GM19328 (cell line): ENCODE results near the gene ERP29.
"Not testable (repeated sequence)": the region's sequence is repeated elsewhere in the genome, so short reads cannot be mapped to it uniquely, and the experiment has no call there.

Source experiments
- ATAC-seq: cut with Tn5 transposase; IDR thresholded peaks from one replicate; pipeline ENCODE4 v1.9.1; 2021; ENCODE audit warnings: mild to moderate bottlenecking, moderate library complexity; ENCODE audit not compliant: unreplicated experiment

ERP29 gene

DNA sequence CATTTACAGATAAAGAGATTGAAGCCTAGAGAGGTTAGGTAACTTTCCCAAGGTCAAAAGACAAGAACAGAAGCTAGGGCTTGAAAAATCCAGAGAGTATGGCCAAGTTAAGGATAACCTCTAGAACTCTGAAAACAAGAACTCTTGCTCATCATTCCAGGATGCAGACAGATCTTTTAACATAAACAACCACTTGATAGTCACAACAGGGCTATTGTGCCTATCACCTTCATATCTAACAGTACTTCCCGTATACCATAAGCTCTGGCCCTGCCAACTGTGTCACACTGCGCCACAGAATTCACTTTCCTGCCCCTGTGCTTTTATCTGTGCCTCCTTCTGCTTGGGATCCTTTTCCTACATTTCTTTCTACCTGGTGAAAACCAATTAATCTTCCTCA is 18.2 kb downstream of the ERP29 start:
- no peak for ATAC-seq

DNA sequence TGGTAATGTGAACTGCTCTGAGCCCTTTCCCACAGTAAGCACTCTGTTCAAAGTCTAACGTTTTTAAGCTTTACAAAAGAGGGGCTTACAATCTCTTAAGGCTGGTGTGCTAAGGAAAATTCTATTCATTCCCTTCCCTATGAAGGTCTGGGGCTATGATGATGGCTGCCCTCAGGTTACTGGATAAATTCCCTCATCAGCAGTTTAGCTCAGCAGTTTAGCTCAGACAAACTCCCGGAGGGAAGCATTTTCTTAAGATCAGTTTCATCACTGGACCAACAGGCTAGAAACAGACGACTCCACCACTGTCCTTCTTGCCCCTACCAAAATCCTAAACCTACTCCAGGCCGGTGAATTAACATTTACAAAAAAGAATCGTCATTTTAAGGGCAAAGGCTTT is 19.1 kb downstream of the ERP29 start:
- no peak for ATAC-seq

GRCh38 chr12:112035219-112035785 is 22.1 kb downstream of the ERP29 start:
- no peak for ATAC-seq

GRCh38 chr12:112036614-112037013 is 23.4 kb downstream of the ERP29 start:
- ATAC-seq, result not testable (repeated sequence)

- ATAC-seq, result no peak
Measured at GRCh38 chr12:112046003-112046402, 32.8 kb downstream of the ERP29 start.

- no peak for ATAC-seq
Measured at GRCh38 chr12:112049351-112049750, 36.1 kb downstream of the ERP29 start.

DNA sequence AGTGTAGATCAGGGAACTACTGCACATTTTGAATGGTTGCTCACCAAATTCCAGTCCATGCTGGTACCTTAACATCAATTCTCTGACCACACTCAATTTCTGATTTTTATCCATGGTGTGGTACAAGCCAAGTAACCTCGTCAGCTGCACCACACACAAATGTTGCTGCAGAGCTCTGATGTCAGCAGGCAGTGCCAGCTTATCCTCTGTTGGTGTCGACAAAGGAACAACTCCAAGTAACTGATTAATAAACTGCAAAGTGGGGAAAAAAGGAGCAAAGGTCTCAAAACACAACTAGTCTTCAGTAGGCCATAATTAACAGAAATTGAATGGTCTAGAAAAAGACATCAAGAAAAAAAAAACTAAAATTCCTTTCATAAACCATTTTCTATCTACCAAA is 47.9 kb downstream of the ERP29 start:
- ATAC-seq, result no peak

DNA sequence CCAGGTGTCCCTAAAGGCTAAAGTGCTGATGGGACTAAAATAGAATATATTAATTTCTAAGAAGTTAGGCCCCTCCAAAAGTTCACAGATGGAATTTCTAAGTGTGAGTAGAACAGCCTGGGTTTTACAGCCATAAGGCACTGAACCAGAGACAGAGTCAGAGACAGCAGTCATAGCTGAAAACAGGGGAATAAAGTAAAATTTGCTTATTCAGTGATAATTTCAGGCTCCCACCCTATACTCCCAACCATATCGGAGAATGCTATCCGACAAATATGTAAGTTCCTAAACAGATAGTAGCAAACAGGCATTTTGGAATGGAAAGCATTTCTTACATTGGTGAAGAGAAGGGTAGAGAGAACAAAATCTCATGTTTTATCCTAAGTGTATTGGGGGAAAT is 50.0 kb downstream of the ERP29 start:
- no peak for ATAC-seq

GRCh38 chr12:112066566-112066965 is 53.3 kb downstream of the ERP29 start:
- no peak for ATAC-seq
